Urothelium cell line (cell line): ENCODE results near the gene OPN1SW.

Experiments
- DNase-seq: peaks from one replicate; pipeline ENCODE4 v3.0.0; 2011; ENCODE audit warnings: low spot score, mixed read lengths
- FAIRE-seq: peaks from 2 replicates; lab custom pipeline; 2011; peaks lifted over from hg19 to GRCh38; lab: Jason Lieb, UNC

Gene OPN1SW

DNA sequence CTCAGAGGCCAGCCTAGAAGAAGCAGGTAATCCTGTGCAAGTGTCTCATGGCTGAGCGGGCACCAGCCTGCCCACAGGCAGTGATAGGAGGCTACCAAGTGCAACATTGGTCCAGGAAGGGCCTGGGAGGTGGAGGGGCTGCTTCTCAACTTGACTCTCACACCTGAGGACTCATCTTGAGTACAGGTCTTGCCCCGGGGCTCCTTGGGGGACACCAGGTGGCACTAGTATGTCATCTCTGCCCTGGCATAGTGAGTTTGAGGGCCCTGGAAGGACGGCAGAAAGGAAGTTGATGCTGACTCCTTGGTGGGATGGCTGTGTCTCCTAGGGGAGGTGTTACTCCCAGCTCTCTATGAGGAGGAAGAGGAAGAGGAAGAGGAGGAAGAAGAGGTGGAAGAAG, 18.4 kb upstream of the OPN1SW start:
- FAIRE-seq: no peak
- DNase-seq: no peak

DNA sequence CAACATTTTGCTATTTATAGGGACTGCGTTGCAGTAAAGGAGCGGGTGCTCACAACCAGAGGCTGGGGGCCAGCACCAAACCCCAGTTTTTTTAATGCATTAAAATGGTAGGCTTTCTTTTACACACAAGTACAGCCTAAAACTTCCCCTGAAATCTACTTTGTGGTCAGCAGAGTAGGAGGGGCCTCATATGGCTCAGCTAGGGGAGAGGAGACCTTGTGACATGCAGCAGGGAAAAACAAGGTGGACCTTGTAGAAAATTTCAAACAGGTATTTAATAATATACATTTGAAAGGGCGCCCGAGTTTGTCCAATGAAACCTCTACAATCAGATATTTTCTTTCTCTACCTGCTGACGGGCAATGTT, 17.6 kb upstream of the OPN1SW start:
- no peak for DNase-seq
- FAIRE-seq: no peak

DNA sequence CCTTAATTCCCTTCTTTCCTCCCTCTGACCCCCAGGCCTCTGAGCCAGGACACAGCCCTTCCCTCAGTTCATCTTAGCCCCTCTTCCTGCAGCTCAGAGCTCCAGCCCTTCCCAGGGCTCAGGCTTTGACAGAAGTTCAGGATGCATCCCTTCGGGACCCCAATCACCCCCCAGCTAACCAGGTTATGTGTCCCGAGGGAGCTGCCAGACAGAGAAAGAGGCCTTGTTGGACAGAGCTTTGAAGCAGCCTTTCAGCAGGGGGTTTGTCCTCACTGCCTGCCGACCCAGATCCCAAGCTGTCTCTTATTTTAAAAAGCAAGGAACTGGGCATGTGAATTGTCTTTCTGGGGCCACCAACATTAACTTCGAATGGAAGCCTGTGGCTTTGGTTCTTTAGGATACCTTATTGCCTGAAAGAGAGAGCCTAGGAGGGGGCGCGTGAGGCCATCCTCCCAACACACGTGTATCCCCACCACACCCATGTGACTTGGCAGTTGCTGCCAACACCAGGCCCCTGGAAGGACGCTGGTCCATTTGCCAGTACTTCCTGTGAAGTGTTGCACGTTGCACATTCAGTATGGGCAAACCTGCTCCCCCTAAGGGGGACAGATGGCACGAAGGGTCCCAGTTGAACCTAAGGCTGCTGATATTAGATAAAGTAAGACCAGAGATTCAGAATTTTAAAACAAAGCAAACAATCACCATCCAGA, 17.0 kb upstream of the OPN1SW start:
- FAIRE-seq (no peak), DNase-seq (no peak)

DNA sequence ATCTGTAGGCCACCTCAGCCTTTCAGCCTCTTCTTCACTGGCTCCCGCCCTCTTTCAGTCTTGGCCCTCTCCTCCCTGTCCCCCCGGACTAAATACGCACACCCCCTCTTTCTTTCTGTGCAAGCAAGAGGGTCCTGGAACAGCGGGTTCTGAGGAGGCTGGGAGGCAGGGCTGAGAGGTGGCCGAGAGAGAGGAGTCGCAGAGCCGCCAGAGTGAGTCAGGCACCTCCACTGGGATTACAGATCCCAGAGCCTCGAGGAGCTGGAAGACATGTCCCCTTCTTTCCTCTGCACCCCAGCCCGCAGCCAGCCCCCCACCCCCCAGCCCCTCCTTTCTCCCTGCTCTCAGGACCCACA, 16.4 kb upstream of the OPN1SW start:
- FAIRE-seq (no peak), DNase-seq (peak; percentile 22)

DNA sequence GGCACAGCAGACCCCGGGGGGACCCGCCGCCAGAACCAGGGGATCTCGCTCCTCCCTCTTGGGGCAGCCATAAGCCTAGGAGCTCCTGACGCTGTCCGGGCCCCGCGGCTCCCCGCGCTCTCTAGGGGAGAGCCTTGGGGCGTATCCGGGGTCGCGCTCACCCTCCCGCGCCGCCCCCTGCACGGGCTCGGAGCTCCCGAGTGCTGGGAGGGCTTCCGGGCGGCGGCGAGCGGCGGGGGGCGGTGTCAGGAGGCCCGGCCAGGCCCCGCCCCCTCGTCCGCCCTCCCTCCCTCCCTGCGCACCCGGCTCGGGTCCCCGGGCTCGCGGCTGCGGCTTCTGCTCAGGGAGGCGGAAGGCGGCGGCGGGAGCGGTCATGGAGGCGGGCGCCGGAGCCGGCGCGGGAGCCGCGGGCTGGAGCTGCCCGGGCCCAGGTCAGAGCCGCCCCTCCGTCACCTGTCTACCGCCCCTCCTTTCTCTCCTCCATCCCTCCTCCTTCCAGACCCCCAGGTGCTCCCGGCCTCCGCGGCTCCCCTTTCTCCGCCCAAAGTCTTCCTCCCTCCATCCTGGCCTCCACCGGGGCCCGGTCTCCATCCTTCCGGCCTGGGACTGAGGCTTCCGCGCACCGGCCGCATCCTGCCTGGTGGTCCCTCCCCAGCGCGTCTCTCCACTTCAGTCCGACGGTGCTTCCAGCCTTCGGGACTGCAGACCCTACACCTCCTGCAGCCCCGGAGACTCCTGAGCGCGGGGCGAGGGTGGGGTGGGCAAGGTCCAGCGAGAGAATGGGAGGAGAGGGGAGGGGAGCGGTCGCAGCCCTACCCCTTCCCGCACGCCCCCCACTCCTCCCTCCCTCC, 15.8 kb upstream of the OPN1SW start, which contains the start of gene CCDC136:
CCDC136 (plus strand) TSS at position 848 of the 851 bp plus-strand sequence. CDS start 444 bp downstream, outside the sequence.
- DNase-seq: peak; percentile 77
- FAIRE-seq: no peak

DNA sequence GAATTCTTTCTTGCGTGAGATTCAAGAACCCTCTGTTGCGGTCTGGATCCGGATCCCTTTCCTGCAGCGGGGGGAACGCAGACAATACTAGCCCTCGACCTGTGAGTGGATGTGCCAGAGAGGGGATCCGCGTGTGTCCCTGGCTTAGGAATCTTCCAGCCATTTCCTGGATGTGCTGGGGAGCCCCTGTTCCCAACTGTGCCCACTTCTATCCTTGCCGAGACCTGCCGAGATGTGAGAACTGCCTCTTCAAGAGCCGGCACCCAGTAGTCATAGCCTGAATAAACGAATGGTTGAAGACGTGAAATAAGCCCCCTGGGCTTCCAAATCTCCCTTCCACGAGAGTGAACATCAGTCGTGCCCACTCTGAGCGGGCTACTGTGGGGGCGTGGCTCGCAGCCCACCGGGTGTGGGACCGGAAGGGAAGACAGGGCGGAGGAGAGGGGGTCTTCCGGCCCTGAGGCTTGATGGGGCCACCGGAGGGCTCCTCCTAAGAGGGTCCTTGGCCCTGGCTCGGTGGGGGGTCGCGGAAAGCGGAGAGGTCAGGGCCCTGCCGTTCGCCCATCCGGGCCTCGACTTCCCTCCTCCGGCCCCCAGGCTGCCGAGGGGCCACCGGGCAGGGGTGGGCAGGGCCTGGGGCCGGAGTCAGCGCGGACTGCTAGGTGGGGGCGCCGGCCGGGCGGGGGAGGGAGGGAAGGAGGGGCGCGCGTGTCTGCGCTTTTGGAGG, 14.9 kb upstream of the OPN1SW start:
- FAIRE-seq: no peak
- no peak for DNase-seq

DNA sequence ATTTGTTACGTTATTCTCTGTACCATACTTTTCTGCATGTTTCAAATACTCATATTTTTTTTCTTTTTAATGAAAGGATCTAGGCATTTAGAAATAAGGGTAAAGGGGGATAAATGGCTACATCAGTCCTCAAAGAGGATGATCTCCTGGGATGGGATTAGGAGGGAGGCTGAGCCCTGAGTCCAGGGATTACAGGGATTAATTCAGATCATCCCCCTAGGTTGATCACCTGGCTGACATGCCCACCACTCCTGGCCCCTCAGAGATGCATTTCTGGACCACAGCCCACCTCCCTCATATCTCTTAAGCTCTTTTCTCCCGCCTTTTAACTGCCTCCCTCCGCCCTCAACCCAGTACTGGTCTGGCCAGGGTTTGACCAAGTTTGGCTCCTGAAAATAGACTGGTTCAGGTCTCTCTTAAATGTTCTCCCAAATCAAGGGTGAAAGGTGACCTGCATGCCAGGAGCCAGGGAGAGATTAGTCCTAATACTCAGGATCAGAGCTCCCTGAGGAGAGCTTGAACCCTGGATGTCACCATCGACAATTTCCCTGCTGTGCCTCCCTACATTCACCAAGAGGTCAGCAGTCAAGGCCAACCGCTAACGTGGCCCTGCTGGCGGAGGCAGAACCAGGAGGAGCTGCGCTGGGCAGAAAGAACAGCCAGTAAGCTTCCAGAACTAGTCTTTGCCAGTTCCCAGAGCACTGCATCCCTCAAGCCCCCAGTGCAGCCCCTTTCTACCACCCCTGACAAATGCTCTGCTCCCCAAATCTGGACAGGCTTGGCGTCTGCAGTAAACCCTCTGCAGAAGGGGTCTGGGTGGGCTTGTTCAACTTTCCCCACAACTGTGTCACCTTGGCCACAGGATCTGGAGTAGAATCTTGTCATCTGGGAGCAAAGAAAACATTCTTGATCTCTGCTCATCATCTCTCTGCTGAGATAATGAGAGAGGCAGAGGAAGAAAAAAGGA, 13.1 kb upstream of the OPN1SW start:
- no peak for FAIRE-seq
- DNase-seq: no peak

DNA sequence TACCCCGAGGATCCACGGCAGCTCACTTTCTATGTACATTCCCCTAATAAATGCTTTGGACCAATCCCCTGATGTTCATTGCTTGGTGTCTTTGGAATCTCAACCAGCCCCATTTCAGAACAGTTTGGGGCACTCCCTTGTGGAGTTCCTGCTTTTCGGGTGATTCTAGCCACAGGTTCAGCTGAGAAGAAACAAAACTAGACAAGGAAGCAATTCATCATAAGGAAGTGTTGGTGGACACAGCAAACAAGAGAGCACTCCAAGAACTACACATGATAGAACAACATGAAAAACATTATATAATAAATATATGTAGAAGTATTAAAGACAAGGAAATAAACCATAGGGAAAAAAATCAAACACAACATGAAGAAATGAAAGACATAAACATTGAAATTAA, 10.1 kb upstream of the OPN1SW start:
- DNase-seq (no peak), FAIRE-seq (no peak)

DNA sequence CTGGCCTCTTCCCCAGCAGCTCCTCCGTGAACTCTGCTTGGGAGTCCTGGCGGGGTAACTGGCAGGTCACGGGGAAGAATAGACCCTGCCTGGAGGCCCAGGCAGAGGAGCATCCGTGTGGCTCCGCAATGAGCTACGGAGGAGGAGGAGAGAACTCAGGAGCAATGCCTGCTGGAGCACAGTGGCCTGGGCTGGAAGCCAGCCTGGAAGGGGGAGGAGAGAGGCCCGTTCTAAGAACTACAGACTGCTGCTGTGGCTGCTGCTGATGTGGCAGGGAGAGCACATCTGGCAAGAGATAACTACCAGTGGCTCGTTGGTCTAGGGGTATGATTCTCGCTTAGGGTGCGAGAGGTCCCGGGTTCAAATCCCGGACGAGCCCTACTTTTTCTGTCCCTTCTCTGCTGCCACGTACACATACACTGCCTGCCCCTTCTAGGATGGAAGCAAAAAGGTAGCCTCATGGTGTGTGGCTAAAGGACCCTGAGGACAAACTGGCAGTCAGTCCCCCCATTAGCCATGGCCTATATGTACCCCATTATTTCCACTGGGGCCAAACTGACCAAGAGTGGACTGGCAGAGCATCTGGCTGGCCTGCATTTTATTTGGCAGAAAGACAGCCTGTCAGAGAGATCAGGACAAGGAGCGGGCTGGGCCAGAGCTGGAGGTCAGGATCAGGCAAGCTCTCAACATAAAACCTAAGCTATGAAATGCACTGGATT, 7.7 kb upstream of the OPN1SW start:
- DNase-seq (no peak), FAIRE-seq (no peak)

DNA sequence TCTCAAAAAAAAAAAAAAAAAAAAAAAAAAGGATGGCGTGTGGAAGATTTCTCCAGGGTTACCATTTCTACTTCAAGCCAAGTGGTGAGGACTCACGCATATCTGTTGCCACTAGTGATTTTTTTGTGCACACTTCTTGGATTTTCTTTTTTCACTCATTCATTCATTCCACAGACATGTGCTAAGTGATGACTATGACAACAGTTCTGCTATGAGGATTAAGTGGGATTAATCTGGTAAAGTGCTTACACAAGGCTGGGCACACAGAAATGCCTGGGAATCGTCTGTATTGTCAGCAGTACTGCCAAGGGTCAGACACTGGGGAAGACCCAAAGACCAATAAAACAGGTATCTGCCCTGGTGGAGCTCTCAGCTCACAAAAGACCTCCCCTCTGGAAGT, 6.3 kb upstream of the OPN1SW start:
- DNase-seq (no peak), FAIRE-seq (no peak)

DNA sequence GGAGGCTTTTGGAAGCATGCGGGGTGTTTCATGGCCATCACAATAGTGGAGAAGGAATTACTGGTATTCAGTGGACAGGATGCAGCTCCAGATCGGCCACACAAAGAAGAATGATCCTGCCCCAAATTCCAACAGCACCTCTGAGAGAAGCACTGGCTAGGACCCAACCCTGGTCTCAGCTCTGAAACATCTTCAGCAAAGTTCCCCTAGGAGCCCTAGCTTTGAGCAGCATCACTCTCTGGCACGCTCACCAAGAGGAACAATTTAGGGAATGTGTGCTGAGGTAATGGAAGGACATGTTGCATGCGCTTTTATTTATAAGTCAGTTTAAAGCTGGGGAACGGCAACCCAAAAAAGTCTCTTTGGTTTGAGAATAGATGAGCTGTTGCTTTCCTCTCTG, 5.5 kb upstream of the OPN1SW start:
- no peak for DNase-seq
- no peak for FAIRE-seq

DNA sequence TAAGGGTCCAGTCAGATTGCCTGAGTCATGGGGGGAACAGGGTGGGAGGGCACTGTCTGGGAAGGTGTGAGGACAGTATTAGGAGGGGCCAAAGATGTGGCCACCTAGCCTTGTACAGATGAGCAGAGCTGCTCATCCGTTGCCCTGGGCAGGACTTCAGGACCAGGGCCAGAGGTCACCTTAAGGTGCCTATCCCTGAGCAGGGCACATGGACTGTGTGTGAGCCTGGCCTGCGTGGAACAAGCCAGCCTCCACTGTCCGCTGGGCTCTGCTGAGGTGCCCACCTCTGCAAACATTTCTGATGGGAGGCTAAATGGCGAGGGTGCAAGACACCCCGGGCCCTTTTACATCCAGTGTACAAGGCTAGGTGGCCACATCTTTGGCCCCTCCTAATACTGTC, 3.4 kb upstream of the OPN1SW start:
- DNase-seq: no peak
- no peak for FAIRE-seq

DNA sequence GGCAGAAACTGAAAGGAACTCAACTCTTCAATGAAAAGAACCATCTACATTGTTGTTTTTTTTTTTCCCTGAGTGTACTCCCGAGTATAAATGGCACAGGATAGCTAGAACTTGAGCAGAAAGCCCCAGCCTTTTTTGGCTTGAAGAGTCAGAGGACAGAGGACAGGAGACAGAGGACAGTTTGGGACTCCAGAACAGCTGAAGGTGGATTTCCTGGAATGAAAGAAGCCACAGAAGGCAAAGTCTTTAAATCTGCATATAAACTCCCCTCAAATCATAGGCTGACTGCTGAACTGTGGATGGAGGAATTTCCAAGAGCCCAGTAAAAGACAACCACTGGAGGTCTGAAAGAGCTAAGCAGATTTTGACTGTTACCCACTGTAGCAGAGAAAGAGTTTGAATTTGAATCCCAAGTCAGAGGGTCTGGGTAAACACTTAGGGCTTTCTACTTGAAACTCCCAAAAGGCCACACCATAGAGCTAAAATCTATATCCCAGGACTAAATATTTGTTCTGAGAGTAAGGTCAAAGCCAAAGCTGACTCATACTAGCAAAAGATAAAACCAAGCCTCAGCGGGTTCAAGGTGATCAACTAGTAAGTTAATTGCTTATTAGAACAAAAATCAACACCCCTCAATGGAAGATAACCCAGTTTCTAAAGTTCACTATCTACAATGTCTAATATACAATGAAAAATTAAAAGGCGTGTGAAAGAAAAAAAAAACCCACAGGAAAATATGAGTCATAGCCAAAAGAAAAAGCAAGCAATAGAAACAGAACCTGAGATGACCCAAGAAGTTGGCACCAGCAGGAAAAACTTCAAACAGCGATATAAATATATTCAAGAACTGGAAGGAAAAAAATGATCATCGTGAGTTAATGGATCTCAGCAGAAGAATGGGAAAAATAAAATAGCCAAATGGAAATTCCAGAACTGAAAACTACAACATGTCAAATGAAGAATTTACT, 1.8 kb upstream of the OPN1SW start:
- DNase-seq: no peak
- FAIRE-seq: no peak

DNA sequence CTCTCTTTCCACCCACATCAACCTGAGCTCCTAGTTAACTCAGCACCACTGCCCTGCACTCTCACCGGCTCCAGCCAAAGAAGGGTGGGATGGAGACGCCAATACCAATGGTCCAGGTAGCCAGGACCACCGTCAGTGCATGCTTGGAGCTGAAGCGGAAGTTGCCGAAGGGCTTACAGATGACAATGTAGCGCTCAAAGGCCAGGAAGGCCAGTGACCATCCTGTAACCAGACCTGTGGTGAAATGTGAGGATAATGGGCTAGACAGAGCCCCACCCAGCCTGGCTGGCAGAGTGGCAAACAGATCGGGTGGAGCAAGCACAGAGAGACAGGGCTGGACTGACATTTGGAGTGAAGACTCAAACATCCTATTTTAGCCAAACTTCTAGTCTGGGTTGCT, 673 bp downstream of the OPN1SW start:
- DNase-seq (no peak), FAIRE-seq (no peak)

DNA sequence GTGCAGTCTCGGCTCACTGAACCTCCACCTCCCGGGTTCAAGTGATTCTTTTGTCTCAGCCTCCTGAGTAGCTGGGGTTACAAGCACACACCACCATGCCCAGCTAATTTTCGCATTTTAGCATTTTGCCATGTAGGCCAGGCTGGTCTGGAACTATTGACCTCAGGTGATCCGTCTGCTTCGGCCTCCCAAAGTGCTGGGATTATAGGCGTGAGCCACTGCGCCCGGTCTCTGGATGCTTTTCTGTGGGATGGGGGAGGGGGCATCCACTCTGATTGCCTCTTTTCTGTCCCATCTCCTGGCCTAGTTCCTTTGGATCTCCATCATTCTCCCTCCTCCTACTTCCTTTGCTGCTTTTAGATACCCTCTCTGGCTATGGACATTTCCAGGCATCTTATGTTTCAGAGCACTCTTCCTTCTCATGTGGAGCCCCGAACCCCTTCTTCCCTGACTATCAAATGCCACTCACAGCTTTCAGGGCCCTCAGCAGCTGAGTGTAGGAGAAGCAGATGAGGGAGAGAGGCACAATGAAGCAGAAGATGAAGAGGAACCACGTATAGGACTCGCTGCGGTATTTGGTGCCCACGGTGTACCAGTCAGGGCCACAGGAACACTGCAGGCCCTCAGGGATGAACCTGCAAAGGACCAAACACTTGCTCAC, 1.4 kb downstream of the OPN1SW start:
- DNase-seq (no peak), FAIRE-seq (no peak)

DNA sequence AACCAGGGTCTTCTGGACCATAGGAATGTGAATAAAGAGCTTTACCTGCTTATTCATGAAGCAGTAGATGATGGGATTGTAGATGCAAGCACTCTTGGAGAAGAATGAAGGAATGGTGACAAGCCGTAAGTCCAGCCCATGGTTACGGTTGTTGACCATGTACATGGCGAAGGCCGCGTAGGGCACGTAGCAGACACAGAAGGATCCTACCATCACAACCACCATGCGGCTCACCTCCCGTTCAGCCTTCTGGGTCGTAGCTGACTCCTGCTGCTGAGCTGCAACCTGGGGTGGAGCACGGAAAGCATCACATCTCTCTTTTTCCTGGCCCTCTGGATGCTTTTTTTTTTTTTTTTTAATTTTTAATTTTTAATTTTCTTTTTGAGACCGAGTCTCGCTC, 2.0 kb downstream of the OPN1SW start:
- DNase-seq (no peak), FAIRE-seq (no peak)

DNA sequence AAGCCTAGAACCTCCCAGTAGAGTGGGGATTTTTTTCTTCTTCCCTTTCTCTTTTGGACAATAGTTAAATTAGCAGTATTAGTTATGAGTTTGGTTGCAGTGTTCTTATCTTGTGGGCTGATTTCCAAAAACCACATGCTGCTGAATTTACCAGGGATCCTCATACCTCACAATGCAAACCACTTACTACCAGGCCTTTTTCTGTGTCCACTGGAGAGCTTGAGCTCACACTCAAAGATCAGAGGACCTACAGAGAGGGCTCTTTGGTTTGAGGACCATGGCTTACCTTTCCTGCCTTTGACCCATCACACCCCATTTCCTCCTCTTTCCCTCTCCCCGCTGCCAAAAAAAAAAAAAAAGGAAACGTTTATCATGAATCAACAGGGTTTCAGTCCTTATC, 5.4 kb downstream of the OPN1SW start:
- FAIRE-seq: no peak
- no peak for DNase-seq

DNA sequence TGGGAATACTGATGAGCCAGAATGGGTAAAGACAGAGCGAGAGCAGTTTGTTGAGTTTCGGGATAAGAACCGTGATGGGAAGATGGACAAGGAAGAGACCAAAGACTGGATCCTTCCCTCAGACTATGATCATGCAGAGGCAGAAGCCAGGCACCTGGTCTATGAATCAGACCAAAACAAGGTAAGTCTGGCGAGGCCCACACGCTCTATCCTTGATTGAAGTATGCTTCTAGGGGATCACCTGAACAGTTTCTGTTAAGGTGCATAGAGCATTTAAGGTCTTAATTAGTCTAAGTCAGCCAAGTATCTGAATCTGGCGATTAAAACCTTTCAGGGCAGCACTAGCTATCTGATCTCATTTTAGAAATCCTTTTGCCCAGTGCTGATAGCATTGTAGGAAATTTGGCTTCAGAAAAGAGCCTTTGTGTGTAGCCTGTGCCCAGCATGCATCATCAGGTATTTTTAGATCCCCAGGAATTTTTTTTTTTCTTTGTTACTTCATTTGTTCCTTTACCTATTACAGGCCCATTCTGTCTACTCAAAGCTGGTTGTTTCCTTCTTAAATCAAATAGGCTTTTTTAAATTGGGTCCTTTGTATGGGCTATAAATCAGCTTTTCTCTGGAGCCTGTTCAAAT, 8.0 kb downstream of the OPN1SW start:
- DNase-seq: no peak
- FAIRE-seq: no peak
